Endothelial cell of umbilical vein (primary cell): ENCODE results near the gene TMTC1. TPM values are rescaled to one million over a fixed set of nuclear protein-coding genes. Genes with fewer than 3 reads are reported as not detected.

ENCODE experiments used
- BruUV-seq: library from RNA; stranded (reverse); fragments of 400-500 nt; replicated peaks from 2 replicates; lab custom pipeline; 2021; lab: Mats Ljungman, UMichigan
- CTCF ChIA-PET: fragments of 300-600, 350-600 bp; sonication (Branson Sonifier 250); formaldehyde crosslinking; loops from one replicate; lab custom pipeline; 2021; ENCODE audit warnings: antibody characterized with exemption, inconsistent platforms; lab: Charles Lee
- POLR2A ChIA-PET: fragments of 300-600, 350-600 bp; sonication (Branson Sonifier 250); formaldehyde crosslinking; loops from one replicate; lab custom pipeline; 2021; ENCODE audit warnings: antibody characterized with exemption, inconsistent platforms; lab: Charles Lee
- DNase-seq: peaks from one replicate; pipeline ENCODE4 v3.0.0-alpha.2; 2011; ENCODE audit warnings: low read depth, low spot score
- FAIRE-seq: peaks from 2 replicates; lab custom pipeline; 2011; peaks lifted over from hg19 to GRCh38; lab: Jason Lieb, UNC
- H2AFZ ChIP-seq: 2 replicates; pipeline ENCODE4 v1.6.0; 2012; ENCODE audit warnings: low read depth, low read length, control low read depth, inconsistent platforms
- H3K27ac ChIP-seq: 2 replicates; pipeline ENCODE4 v1.5.1; 2011; ENCODE audit warnings: low read depth, mild to moderate bottlenecking, control low read depth, low read length, moderate library complexity; ENCODE audit not compliant: insufficient read depth
- H3K27me3 ChIP-seq, 2 experiments: 2 replicates each; pipeline versions ENCODE4 v1.6.0 to v1.6.1; 2011; ENCODE audit warnings: low read length in 2 of 2, mixed read lengths in 1 of 2; ENCODE audit not compliant: control insufficient read depth in 2 of 2, insufficient read depth in 2 of 2
- H3K36me3 ChIP-seq, 2 experiments: 2 replicates in 1 of 2; 3 replicates in 1 of 2; pipeline ENCODE4 v1.5.1; 2011; ENCODE audit warnings: low read length in 2 of 2, mild to moderate bottlenecking in 1 of 2, moderate library complexity in 1 of 2; ENCODE audit not compliant: control insufficient read depth in 2 of 2, insufficient read depth in 2 of 2; ENCODE audit errors: extremely low read depth in 1 of 2
- H3K4me1 ChIP-seq: 3 replicates; pipeline ENCODE4 v1.5.1; 2011; ENCODE audit warnings: mild to moderate bottlenecking, low read length; ENCODE audit not compliant: control insufficient read depth, insufficient read depth; ENCODE audit errors: extremely low read depth
- H3K4me2 ChIP-seq: 2 replicates; pipeline ENCODE4 v1.6.1; 2011; ENCODE audit warnings: low read length, control low read depth, mixed read lengths; ENCODE audit not compliant: insufficient read depth
- H3K4me3 ChIP-seq, 3 experiments: fragments of 200-600 bp in 1 of 3; sonication (generic), shearing (Covaris generic) in 1 of 3; replicated peaks in 1 of 3; 2 replicates each; pipeline ENCODE4 v1.5.1; 2011 to 2016; ENCODE audit warnings: control low read depth in 3 of 3, low read length in 3 of 3, mild to moderate bottlenecking in 2 of 3, inconsistent platforms in 1 of 3, low read depth in 1 of 3, moderate library complexity in 1 of 3; ENCODE audit not compliant: insufficient read depth in 1 of 3
- H3K79me2 ChIP-seq: 2 replicates; pipeline ENCODE4 v1.6.0; 2012; ENCODE audit warnings: low read length, inconsistent platforms; ENCODE audit not compliant: control insufficient read depth, insufficient read depth
- H3K9ac ChIP-seq: replicated peaks from 2 replicates; pipeline ENCODE3; 2011; ENCODE audit warnings: low read length, control low read depth; ENCODE audit not compliant: insufficient read depth; ENCODE audit errors: extremely low read depth
- H3K9me1 ChIP-seq: replicated peaks from 3 replicates; pipeline ENCODE4 v1.6.0; 2011; ENCODE audit warnings: mild to moderate bottlenecking, low read length; ENCODE audit not compliant: control insufficient read depth, insufficient read depth; ENCODE audit errors: extremely low read depth
- H3K9me3 ChIP-seq: replicated peaks from 2 replicates; pipeline ENCODE4 v1.5.1; 2012; ENCODE audit warnings: low read length, inconsistent platforms; ENCODE audit not compliant: control insufficient read depth, insufficient read depth
- H4K20me1 ChIP-seq: replicated peaks from 2 replicates; pipeline ENCODE3; 2011; ENCODE audit warnings: mild to moderate bottlenecking, low read length; ENCODE audit not compliant: control insufficient read depth, insufficient read depth; ENCODE audit errors: extremely low read depth
- CTCF ChIP-seq, 2 donors: IDR thresholded peaks; 1 replicate in 1 of 2; 2 replicates in 1 of 2; pipeline ENCODE4 v1.5.1; 2011; ENCODE audit warnings: low read length in 2 of 2, mild to moderate bottlenecking in 2 of 2, moderate library complexity in 2 of 2, control low read depth in 1 of 2, inconsistent platforms in 1 of 2, low read depth in 1 of 2; ENCODE audit not compliant: insufficient read depth in 1 of 2; ENCODE audit errors: extremely low read depth in 1 of 2
- EZH2 ChIP-seq: IDR thresholded peaks from 2 replicates; pipeline ENCODE4 v1.6.1; 2012; ENCODE audit warnings: borderline replicate concordance, low read depth, mild to moderate bottlenecking, moderate library complexity, low read length, inconsistent platforms; ENCODE audit not compliant: severe bottlenecking
- FOS ChIP-seq: IDR thresholded peaks from 2 replicates; pipeline ENCODE4 v1.6.1; 2011; ENCODE audit warnings: mild to moderate bottlenecking, low read length, moderate library complexity, borderline replicate concordance; ENCODE audit not compliant: insufficient read depth
- GATA2 ChIP-seq: IDR thresholded peaks from 2 replicates; pipeline ENCODE4 v1.7.0; 2011; ENCODE audit warnings: low read depth, mild to moderate bottlenecking, moderate library complexity, mixed read lengths, low read length; ENCODE audit not compliant: insufficient read length, insufficient read depth
- JUN ChIP-seq: IDR thresholded peaks from 2 replicates; pipeline ENCODE4 v1.6.1; 2011; ENCODE audit warnings: borderline replicate concordance, low read depth; ENCODE audit not compliant: insufficient read length, insufficient read depth
- MAX ChIP-seq: IDR thresholded peaks from 2 replicates; pipeline ENCODE4 v1.6.1; 2011; ENCODE audit not compliant: insufficient read depth, insufficient read length
- MYC ChIP-seq: IDR thresholded peaks from one replicate; pipeline ENCODE4 v1.6.1; 2011; ENCODE audit warnings: mild to moderate bottlenecking, low read depth, low read length
- POLR2A ChIP-seq: IDR thresholded peaks from 2 replicates; pipeline ENCODE4 v1.6.1; 2012; ENCODE audit warnings: low read depth, mild to moderate bottlenecking, control low read depth, low read length
- POLR2AphosphoS5 ChIP-seq: IDR thresholded peaks from 2 replicates; pipeline ENCODE4 v1.6.1; 2012; ENCODE audit warnings: low read depth, mild to moderate bottlenecking, control low read depth, low read length, moderate library complexity; ENCODE audit not compliant: insufficient read depth
- dilution Hi-C: fragments of 300-500 bp; cut with MboI; formaldehyde crosslinking; loops from one replicate; pipeline ENCODE4 v1.15.0; 2019; ENCODE audit warnings: low sequenced_read_pairs; ENCODE audit not compliant: extremely low pct_ligation_motif_present
- intact Hi-C: fragments of 100-400 bp; cut with micrococcal nuclease; formaldehyde crosslinking; loops from one replicate; pipeline ENCODE4 v1.10.0; 2022
- polyA plus RNA-seq, 4 experiments: library from polyadenylated mRNA; depleted of rRNA in 3 of 4; stranded (reverse) in 3 of 4; unstranded in 1 of 4; fragments of >200 nt; gene quantifications; 2 replicates each; pipeline versions ENCODE4 v1.2.1 to v1.2.3, GENCODE V29; 2011 to 2012; ENCODE audit warnings: missing spikeins in 1 of 4
- total RNA-seq: library from RNA; stranded (reverse); gene quantifications from 2 replicates; pipeline ENCODE4 v1.2.3, GENCODE V29; 2021

TMTC1 gene
- total and polyA plus RNA-seq, 2 donors (not counting 3 experiments of a cell fraction or from before 2014, with no cell fraction given), result 5.4 to 5.9 TPM

- Histone ChIP-seq H3K4me3 (no peak overlapping the region), H3K9me1 (no peaks in the 10 kb centered on the region), H3K79me2 (no peaks in the 10 kb centered on the region), H3K4me2 (no peak overlapping the region), H4K20me1 (no peaks in the 10 kb centered on the region), H3K36me3 (no peaks in the 10 kb centered on the region), H3K27me3 (no peaks in the 10 kb centered on the region), H3K9me3 (no peaks in the 10 kb centered on the region), H3K27ac (no peak overlapping the region), H3K4me1 (no peaks in the 10 kb centered on the region), H2AFZ (no peak overlapping the region), H3K9ac (no peak overlapping the region)
- FAIRE-seq, result no peak
- ChIA-PET CTCF (interaction anchor here (1.0 kb wide), 1 partner anchor 91 kb away, joined by 3 read pairs; no protein-coding TSS in a partner anchor), POLR2A (no interaction called here)
- intact Hi-C loops, result no loop called here
- TF ChIP-seq POLR2A, result no peak
- no peak for TF ChIP-seq FOS
- no peak for TF ChIP-seq MYC
- no peak for TF ChIP-seq MAX
- no peak for TF ChIP-seq JUN
- TF ChIP-seq GATA2, result no peak
- no peak for TF ChIP-seq EZH2
- no peak for TF ChIP-seq POLR2AphosphoS5
- no peak for TF ChIP-seq CTCF (IDR thresholded peaks at IDR 0.05; ENCODE audit: extremely low read depth in 1 of 2, insufficient read depth in 1 of 2, low read depth in 1 of 2, low read length in 2 of 2)
- dilution Hi-C loops, result no loop called here
- BruUV-seq, result no TSS peak
- DNase-seq, result no peak
These were observed 174.1 kb downstream of the TMTC1 start for GRCh38 chr12:29609431-29610215.
